Measurements from ENCODE around the gene RNF223.

The RNF223 gene

DNA sequence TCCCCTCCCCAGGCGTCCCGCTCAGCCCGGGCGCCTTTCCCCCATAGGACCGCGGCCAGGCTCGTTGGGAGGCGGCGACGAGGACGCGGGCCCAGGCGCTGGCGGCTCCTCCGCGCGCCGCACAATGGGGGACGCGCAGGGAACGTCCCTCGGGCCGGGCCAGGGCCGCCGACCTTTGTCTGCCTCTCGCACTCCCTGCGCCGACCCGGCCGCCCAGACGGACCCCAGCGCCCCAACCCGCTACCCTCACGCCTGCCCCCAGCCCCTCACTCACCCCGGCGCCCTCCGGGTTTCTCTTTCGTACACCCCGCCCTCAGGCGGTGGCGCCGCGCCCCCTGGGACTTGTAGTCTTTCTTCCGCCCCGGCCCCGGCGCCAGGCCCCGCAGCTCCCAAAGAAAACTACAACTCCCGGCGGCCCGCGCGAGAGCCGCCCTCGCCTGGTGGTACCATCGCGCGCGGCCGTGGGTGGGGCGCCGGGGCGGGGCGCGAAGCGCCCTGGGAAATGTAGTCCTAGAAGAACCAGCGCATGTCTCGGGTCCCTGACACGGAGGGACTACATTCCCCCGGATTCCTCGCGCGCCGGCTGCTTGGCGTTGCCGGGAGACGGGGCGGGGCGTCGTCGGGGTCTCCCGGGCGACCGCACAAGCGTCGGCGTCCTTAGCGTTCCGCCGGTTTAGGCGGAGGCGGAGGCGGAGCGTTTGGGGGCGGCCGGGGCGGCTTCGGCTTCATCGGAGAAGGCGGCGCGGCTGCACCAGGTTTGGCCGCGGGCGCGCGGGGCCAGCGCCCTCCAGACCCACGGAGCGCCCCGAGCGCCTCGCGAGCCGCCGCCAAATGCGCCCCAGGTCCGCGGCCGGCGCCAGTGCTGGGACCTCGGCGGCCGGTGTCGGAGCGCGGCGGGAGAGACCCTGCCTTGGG, 41.9 kb upstream of the RNF223 start, which contains the start of gene C1orf159:
Gene C1orf159 (minus strand): TSS at position 304 of the 915 bp plus-strand sequence. CDS start 24,546 bp downstream, outside the sequence.
- peak; percentile 96 for ATAC-seq
- TF ChIP-seq BACH2 (CRISPR knock-in tag; IDR thresholded peaks at IDR 0.05; ENCODE audit: borderline replicate concordance) (no peak), ZNF565 (CRISPR knock-in tag; conservative IDR thresholded peaks at IDR 0.05; ENCODE audit: low read depth) (no peak), RARB (CRISPR knock-in tag; IDR thresholded peaks at IDR 0.05) (no peak), CSDC2 (CRISPR knock-in tag; IDR thresholded peaks at IDR 0.05) (no peak; the same call in 1 of the 2 replicates)
- TF ChIP-seq, protein P1, sequence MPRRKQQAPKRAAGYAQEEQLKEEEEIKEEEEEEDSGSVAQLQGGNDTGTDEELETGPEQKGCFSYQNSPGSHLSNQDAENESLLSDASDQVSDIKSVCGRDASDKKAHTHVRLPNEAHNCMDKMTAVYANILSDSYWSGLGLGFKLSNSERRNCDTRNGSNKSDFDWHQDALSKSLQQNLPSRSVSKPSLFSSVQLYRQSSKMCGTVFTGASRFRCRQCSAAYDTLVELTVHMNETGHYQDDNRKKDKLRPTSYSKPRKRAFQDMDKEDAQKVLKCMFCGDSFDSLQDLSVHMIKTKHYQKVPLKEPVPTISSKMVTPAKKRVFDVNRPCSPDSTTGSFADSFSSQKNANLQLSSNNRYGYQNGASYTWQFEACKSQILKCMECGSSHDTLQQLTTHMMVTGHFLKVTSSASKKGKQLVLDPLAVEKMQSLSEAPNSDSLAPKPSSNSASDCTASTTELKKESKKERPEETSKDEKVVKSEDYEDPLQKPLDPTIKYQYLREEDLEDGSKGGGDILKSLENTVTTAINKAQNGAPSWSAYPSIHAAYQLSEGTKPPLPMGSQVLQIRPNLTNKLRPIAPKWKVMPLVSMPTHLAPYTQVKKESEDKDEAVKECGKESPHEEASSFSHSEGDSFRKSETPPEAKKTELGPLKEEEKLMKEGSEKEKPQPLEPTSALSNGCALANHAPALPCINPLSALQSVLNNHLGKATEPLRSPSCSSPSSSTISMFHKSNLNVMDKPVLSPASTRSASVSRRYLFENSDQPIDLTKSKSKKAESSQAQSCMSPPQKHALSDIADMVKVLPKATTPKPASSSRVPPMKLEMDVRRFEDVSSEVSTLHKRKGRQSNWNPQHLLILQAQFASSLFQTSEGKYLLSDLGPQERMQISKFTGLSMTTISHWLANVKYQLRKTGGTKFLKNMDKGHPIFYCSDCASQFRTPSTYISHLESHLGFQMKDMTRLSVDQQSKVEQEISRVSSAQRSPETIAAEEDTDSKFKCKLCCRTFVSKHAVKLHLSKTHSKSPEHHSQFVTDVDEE (CRISPR knock-in tag; IDR thresholded peaks at IDR 0.05), result peak; percentile 91
- TF ChIP-seq, protein P2, sequence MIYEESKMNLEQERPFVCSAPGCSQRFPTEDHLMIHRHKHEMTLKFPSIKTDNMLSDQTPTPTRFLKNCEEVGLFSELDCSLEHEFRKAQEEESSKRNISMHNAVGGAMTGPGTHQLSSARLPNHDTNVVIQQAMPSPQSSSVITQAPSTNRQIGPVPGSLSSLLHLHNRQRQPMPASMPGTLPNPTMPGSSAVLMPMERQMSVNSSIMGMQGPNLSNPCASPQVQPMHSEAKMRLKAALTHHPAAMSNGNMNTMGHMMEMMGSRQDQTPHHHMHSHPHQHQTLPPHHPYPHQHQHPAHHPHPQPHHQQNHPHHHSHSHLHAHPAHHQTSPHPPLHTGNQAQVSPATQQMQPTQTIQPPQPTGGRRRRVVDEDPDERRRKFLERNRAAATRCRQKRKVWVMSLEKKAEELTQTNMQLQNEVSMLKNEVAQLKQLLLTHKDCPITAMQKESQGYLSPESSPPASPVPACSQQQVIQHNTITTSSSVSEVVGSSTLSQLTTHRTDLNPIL (CRISPR knock-in tag; IDR thresholded peaks at IDR 0.05; ENCODE audit: low read depth), result no peak

DNA sequence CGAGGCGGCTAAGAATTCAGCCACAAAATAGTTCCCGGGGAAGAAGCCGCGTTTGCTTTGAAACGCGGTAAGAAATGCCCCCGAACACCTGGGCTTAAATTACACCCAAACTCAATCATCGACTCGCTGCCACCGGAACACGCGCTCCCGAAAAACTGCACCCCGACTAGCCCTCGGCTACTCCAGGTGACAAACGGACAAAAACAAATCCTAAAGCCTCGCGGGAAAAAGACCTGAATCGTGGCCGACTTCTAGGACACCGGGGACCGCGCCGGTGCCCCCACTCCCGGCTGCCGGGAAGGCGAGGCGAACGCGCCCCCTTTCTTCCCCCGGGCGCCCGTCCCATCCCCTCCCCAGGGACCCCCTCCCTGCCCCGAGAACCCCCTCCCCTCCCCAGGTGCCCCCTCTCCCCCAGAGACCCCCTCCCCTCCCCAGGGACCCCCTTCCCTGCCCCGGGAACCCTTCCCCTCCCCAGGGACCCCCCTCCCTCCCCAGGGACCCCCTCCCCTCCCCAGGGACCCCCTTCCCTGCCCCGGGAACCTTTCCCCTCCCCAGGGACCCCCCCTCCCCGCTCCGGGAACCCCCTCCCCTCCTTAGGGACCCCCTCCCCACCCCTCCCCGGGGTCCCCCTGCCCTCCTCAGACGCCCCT, 41.2 kb upstream of the RNF223 start:
- ATAC-seq, result no peak
- TF ChIP-seq BACH2 (CRISPR knock-in tag; IDR thresholded peaks at IDR 0.05; ENCODE audit: borderline replicate concordance), result no peak
- TF ChIP-seq, protein P2 (CRISPR knock-in tag; IDR thresholded peaks at IDR 0.05; ENCODE audit: low read depth), result no peak
- no peak for TF ChIP-seq ZNF70 (CRISPR knock-in tag; IDR thresholded peaks at IDR 0.05)
- no peak for TF ChIP-seq PPARA (CRISPR knock-in tag; IDR thresholded peaks at IDR 0.05; ENCODE audit: borderline replicate concordance)
- TF ChIP-seq ZC3H10 (CRISPR knock-in tag; IDR thresholded peaks at IDR 0.05), result no peak
- no peak for TF ChIP-seq ZNF8 (CRISPR knock-in tag; IDR thresholded peaks at IDR 0.05)

DNA sequence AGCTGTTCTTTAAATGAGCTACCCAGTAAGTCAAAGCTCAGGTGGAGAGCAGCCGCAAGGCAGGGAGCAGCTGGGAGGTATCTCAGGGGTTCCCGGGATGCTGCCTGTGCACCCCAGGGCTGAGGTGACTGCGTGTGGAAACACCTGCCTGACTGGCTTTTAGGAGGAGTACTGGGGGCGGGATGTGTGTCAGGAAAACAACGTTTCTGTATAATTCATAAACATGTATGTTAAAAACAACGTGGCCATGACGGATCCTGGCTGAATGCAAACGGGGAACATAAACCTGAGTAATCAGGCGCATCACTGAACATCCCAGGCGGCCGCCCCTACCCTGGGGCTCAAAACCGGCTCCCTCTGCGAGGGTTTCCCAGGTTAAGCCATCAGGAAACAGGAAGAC, 40.3 kb upstream of the RNF223 start:
- no peak for ATAC-seq
- TF ChIP-seq SNAI2 (CRISPR knock-in tag; IDR thresholded peaks at IDR 0.05) (no peak), RARB (CRISPR knock-in tag; IDR thresholded peaks at IDR 0.05) (no peak), ZNF70 (CRISPR knock-in tag; IDR thresholded peaks at IDR 0.05) (no peak), ZC3H10 (CRISPR knock-in tag; IDR thresholded peaks at IDR 0.05) (no peak), PPARA (CRISPR knock-in tag; IDR thresholded peaks at IDR 0.05; ENCODE audit: borderline replicate concordance) (no peak), OSR1 (CRISPR knock-in tag; IDR thresholded peaks at IDR 0.05) (no peak), TOX (CRISPR knock-in tag; IDR thresholded peaks at IDR 0.05; ENCODE audit: borderline replicate concordance) (no peak)
- TF ChIP-seq, protein P3, sequence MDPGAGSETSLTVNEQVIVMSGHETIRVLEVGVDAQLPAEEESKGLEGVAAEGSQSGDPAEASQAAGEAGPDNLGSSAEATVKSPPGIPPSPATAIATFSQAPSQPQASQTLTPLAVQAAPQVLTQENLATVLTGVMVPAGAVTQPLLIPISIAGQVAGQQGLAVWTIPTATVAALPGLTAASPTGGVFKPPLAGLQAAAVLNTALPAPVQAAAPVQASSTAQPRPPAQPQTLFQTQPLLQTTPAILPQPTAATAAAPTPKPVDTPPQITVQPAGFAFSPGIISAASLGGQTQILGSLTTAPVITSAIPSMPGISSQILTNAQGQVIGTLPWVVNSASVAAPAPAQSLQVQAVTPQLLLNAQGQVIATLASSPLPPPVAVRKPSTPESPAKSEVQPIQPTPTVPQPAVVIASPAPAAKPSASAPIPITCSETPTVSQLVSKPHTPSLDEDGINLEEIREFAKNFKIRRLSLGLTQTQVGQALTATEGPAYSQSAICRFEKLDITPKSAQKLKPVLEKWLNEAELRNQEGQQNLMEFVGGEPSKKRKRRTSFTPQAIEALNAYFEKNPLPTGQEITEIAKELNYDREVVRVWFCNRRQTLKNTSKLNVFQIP (CRISPR knock-in tag; IDR thresholded peaks at IDR 0.05; ENCODE audit: borderline replicate concordance, low read depth), result no peak

DNA sequence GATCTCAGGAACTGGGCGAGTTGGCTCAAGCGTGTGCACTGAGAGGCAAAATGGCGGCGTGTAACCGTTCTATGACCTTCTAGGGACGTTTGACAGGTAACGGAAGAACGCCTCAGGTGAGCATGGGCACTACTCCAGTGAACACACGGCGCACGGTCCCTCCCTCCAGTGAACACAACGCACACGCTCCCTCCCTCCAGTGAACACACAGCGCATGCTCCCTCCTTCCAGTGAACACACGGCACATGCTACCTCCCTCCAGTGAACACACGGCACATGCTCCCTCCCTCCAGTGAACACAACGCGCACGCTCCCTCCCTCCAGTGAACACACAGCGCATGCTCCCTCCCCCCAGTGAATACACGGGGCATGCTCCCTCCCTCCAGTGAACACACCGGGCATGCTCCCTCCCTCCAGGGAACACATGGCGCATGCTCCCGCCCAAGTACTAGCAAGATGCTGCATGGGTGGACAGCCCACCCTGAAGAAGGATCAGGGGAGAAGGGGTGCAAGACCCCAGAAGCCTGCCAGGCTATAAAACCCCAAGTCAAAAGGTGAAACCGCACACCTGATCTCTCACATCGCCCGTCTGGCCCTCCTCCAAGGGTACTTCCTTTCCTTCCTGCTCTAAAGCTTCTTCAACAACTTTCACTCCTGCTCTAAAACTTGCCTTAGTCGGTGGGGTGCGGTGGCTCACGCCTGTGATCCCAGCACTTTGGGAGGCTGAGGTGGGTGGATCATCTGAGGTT, 38.3 kb upstream of the RNF223 start:
- ATAC-seq, result no peak
- TF ChIP-seq OSR1 (CRISPR knock-in tag; IDR thresholded peaks at IDR 0.05) (no peak), PPARA (CRISPR knock-in tag; IDR thresholded peaks at IDR 0.05; ENCODE audit: borderline replicate concordance) (no peak), TOX (CRISPR knock-in tag; IDR thresholded peaks at IDR 0.05; ENCODE audit: borderline replicate concordance) (no peak), ZFP3 (CRISPR knock-in tag; IDR thresholded peaks at IDR 0.05) (no peak), ZNF8 (CRISPR knock-in tag; IDR thresholded peaks at IDR 0.05) (no peak), CSDC2 (CRISPR knock-in tag; IDR thresholded peaks at IDR 0.05) (no peak), ARNTL (CRISPR knock-in tag; IDR thresholded peaks at IDR 0.05; ENCODE audit: borderline replicate concordance, low read depth) (no peak), ESRRG (CRISPR knock-in tag; IDR thresholded peaks at IDR 0.05) (no peak), GLIS3 (CRISPR knock-in tag; IDR thresholded peaks at IDR 0.05) (no peak), ZNF70 (CRISPR knock-in tag; IDR thresholded peaks at IDR 0.05) (no peak)
- TF ChIP-seq, protein P1 (CRISPR knock-in tag; IDR thresholded peaks at IDR 0.05), result no peak
- TF ChIP-seq, protein P4, sequence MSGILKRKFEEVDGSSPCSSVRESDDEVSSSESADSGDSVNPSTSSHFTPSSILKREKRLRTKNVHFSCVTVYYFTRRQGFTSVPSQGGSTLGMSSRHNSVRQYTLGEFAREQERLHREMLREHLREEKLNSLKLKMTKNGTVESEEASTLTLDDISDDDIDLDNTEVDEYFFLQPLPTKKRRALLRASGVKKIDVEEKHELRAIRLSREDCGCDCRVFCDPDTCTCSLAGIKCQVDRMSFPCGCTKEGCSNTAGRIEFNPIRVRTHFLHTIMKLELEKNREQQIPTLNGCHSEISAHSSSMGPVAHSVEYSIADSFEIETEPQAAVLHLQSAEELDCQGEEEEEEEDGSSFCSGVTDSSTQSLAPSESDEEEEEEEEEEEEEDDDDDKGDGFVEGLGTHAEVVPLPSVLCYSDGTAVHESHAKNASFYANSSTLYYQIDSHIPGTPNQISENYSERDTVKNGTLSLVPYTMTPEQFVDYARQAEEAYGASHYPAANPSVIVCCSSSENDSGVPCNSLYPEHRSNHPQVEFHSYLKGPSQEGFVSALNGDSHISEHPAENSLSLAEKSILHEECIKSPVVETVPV (CRISPR knock-in tag; IDR thresholded peaks at IDR 0.05), result no peak

All from SK-N-SH treated with all-trans-retinoic acid at 6 μM for 48 hours (cell line).